Thoracic aorta (tissue), 2 donors: ENCODE measurements around the gene ATG9A. TPM values are rescaled to one million over a fixed set of nuclear protein-coding genes. Genes with fewer than 3 reads are reported as not detected.
A peak's percentile ranks its signal among the peaks of the same experiment; 100 is the strongest.

ENCODE experiments used
- ATAC-seq: fragments of 150-250 bp; one replicate; pipeline ENCODE4 v1.8.0; 2017; ENCODE audit warnings: low read depth; ENCODE audit not compliant: insufficient number of reproducible peaks, low FRiP score
- DNase-seq: peaks from one replicate; pipeline ENCODE4 v3.0.0-alpha.2; 2020; ENCODE audit warnings: low spot score
- H3K27ac ChIP-seq, 2 donors: fragments of 200-600 bp; sonication (generic); 1 replicate in 1 of 2; 2 replicates in 1 of 2; pipeline ENCODE4 v1.5.1; 2016; ENCODE audit warnings: mild to moderate bottlenecking in 2 of 2, moderate library complexity in 2 of 2
- H3K27me3 ChIP-seq: fragments of 200-600 bp; sonication (generic); replicated peaks from 2 replicates; pipeline ENCODE4 v1.6.0; 2016; ENCODE audit warnings: mild to moderate bottlenecking; ENCODE audit not compliant: insufficient read depth
- H3K36me3 ChIP-seq: fragments of 200-600 bp; sonication (generic); one replicate; pipeline ENCODE4 v1.5.1; 2016
- H3K4me1 ChIP-seq, 2 donors: fragments of 200-600 bp; sonication (generic); 1 replicate in 1 of 2; 2 replicates in 1 of 2; pipeline versions ENCODE4 v1.5.1 to v1.6.0; 2016; ENCODE audit warnings: low read depth in 2 of 2, mild to moderate bottlenecking in 1 of 2; ENCODE audit not compliant: control insufficient read depth in 1 of 2
- H3K4me3 ChIP-seq: fragments of 200-600 bp; sonication (generic); 2 replicates; pipeline ENCODE4 v1.5.1; 2016; ENCODE audit warnings: mild to moderate bottlenecking
- H3K9me3 ChIP-seq: fragments of 200-600 bp; sonication (generic); 2 replicates; pipeline ENCODE4 v1.5.1; 2016
- total RNA-seq, 2 donors: library from RNA; depleted of rRNA; stranded (reverse); fragments of >200 nt; gene quantifications; one replicate each; pipeline versions ENCODE4 v1.1.0 to v1.2.3, GENCODE V29; 2016
- TF ChIP-seq, protein P1 (sequence below): fragments of 200-600 bp; sonication (generic); IDR thresholded peaks from one replicate; pipeline ENCODE4 v1.5.1; 2019; ENCODE audit warnings: antibody characterized with exemption

The ATG9A gene
- total RNA-seq, 2 donors from 2014 or later, result 39.4 to 60.4 TPM

DNA sequence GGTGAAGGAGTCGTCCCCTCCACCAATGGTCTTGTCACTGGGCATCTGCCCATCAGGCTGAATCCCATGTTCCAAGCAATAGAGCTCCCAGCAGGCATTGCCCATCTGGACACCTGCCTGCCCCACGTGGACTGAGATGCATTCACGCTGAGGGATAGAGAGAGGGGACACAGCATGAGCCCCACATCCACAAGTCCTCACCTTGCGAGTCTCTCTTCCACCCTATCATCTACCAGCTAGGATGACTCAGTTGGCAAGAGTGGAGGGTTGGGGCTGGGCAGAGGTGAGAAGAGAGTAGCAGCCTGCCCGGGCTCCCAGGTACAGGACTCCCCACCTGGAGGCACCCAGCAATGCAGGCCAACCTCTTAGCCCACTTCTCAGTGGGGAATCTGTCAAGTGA is 22.6 kb upstream of the ATG9A start:
- ATAC-seq, result no peak
- no peak for DNase-seq
- TF ChIP-seq, protein P1, sequence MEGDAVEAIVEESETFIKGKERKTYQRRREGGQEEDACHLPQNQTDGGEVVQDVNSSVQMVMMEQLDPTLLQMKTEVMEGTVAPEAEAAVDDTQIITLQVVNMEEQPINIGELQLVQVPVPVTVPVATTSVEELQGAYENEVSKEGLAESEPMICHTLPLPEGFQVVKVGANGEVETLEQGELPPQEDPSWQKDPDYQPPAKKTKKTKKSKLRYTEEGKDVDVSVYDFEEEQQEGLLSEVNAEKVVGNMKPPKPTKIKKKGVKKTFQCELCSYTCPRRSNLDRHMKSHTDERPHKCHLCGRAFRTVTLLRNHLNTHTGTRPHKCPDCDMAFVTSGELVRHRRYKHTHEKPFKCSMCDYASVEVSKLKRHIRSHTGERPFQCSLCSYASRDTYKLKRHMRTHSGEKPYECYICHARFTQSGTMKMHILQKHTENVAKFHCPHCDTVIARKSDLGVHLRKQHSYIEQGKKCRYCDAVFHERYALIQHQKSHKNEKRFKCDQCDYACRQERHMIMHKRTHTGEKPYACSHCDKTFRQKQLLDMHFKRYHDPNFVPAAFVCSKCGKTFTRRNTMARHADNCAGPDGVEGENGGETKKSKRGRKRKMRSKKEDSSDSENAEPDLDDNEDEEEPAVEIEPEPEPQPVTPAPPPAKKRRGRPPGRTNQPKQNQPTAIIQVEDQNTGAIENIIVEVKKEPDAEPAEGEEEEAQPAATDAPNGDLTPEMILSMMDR, result no peak

DNA sequence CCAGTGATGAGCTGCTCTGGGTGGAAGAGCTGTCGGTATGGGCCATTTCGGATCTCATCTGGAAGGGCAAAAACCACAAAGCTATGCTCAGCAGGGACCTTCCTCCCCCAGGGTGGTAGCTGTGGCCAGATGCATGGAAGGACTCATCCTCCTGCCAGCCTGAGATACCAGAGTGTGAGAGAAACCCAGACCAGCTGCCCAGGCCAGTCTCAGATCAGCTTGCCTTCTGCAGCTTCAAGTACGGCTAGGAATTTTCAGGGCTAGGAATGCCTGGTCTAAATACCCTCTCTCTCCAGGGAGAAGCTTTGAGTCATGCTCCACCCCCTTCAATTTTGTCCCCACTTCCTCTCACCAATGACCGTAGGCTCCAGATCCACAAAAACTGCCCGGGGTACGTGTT is 22.2 kb upstream of the ATG9A start:
- Histone ChIP-seq H3K36me3 (peaks cover 7% of the 10 kb centered on the region), H3K4me1 (peaks cover 37 to 73% of the 10 kb centered on the region in 2 donors), H3K27me3 (no peaks in the 10 kb centered on the region), H3K27ac (peak overlapping the region; percentile 88 to 95), H3K9me3 (no peaks in the 10 kb centered on the region), H3K4me3 (peak overlapping the region; percentile 76)
- DNase-seq, result no peak
- TF ChIP-seq, protein P1, result no peak
- no peak for ATAC-seq

More for the DNA sequence above, 22.6 kb upstream of the ATG9A start:
- Histone ChIP-seq H3K36me3 (peaks cover 7% of the 10 kb centered on the region), H3K27me3 (no peaks in the 10 kb centered on the region), H3K4me1 (peaks cover 37 to 69% of the 10 kb centered on the region in 2 donors), H3K27ac (peak overlapping the region; percentile 88 to 95), H3K4me3 (peak overlapping the region; percentile 76), H3K9me3 (no peaks in the 10 kb centered on the region)

DNA sequence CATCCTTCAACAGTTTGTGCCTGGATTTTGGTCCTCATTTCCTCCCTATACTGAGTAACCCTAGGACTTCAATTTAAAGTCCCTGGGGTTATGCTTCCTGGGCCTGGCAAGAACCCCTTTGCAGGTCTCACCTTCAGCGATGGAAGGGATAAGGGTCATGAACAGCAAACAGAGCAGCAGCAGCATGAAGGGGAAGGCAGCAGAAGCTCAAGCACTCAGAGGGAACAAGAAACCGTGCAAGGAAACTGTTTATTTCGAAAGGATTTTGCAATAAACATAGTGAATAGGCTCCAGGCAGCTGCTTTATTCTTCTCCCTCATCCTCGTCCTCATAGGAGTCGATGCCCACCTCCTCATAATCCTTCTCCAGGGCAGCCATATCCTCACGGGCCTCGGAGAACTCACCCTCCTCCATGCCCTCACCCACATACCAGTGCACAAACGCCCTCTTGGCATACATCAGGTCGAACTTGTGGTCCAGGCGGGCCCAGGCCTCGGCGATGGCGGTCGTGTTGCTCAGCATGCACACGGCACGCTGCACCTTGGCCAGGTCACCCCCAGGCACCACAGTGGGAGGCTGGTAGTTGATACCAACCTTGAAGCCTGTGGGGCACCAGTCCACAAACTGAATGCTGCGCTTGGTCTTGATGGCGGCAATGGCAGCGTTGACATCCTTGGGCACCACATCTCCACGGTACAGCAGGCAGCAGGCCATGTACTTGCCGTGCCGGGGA is 20.8 kb upstream of the ATG9A start:
- TF ChIP-seq, protein P1, result no peak
- H3K27me3 ChIP-seq, result no peaks in the 10 kb centered on the region
- H3K36me3 ChIP-seq, result peaks cover 7% of the 10 kb centered on the region
- no peak for DNase-seq
- no peak for ATAC-seq
- peak overlapping the region; percentile 59 for H3K4me3 ChIP-seq
- peak overlapping the region; percentile 88 to 95 for H3K27ac ChIP-seq
- peaks cover 43 to 83% of the 10 kb centered on the region in 2 donors for H3K4me1 ChIP-seq
- H3K9me3 ChIP-seq, result no peaks in the 10 kb centered on the region

DNA sequence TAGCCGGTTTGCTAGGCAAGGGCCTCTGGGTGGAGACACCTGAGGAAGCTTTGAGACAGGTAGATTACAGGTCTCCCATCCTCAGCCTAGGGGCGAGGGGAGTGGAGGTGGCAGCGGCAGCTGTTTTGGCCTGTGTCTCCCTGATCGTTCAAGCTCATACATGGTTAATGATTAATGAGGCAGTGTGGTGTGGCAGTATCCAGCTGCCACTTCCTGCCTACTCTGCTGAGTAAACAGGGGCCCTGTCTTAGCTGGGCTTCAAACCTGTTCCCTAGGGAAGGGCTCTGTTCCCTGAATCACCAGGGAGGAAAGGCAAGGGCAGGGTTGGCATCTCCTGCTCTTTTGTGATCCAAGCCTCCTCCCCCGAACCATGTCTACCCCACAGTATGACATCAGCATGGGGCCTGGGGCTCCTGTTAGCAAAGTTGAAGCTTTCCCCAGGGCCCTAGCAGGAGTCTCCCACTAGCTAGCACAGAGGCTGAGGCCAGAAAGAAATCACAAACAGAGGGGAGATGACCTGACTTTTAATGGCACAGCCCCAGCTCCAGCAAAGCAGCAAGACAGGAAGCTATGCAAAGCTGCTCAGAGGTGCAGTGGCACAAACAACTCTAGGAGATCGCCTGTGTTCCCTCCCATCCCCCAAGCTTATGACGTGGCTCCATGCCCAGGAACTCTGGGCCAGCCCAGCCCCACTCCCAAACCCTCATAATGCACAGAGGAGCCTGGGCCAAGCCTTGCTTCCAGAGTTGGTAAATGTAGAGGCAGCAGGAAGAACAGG is 20.0 kb upstream of the ATG9A start:
- TF ChIP-seq, protein P1, result no peak
- H3K27ac ChIP-seq, result peak overlapping the region; percentile 88 to 95
- no peaks in the 10 kb centered on the region for H3K9me3 ChIP-seq
- peaks cover 48 to 82% of the 10 kb centered on the region in 2 donors for H3K4me1 ChIP-seq
- no peaks in the 10 kb centered on the region for H3K27me3 ChIP-seq
- H3K4me3 ChIP-seq, result peak overlapping the region; percentile 59
- ATAC-seq (peak; percentile 51), DNase-seq (peak; percentile 81)
- peaks cover 7% of the 10 kb centered on the region for H3K36me3 ChIP-seq

DNA sequence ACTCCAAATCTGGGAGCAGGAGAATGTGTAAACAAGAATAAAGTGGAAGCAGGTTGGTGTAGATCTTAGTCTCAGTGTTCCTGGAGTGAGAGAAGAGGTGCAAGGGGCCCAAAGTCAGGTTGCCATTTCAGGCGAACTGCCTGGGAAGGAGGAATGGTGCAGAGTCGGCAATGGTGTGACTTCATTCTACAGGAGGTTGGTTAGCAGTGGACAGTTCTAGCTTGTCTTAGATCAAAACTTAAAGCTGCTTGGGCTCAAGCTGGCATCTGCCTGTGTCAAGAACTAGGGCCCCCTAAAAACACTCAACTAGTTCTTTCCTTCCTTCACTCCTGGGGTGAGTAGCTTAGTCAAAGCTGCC is 19.4 kb upstream of the ATG9A start:
- ATAC-seq, result no peak

More for the DNA sequence above, 19.4 kb upstream of the ATG9A start:
- H3K27ac ChIP-seq, result peak overlapping the region; percentile 88 to 95
- TF ChIP-seq, protein P1, result no peak
- peaks cover 48 to 82% of the 10 kb centered on the region in 2 donors for H3K4me1 ChIP-seq
- no peaks in the 10 kb centered on the region for H3K27me3 ChIP-seq
- peak overlapping the region; percentile 59 for H3K4me3 ChIP-seq
- DNase-seq, result no peak
- no peaks in the 10 kb centered on the region for H3K9me3 ChIP-seq
- peaks cover 7% of the 10 kb centered on the region for H3K36me3 ChIP-seq
